NCI-H128 (cell line): ENCODE measurements around the gene ANXA10.
"Not testable (repeated sequence)": the region's sequence is repeated elsewhere in the genome, so short reads cannot be mapped to it uniquely, and the experiment has no call there.

Experiments used
- DNase-seq: peaks from one replicate; lab custom pipeline; 2025; ENCODE audit not compliant: unreplicated experiment; lab: John Stamatoyannopoulos, UW

ANXA10 gene

GRCh38 chr4:168154546-168155277 lies 62.4 kb downstream of the ANXA10 start:
- no peak for DNase-seq

GRCh38 chr4:168162604-168163003 lies 70.3 kb downstream of the ANXA10 start:
- no peak for DNase-seq

GRCh38 chr4:168163106-168163505 lies 70.8 kb downstream of the ANXA10 start:
- no peak for DNase-seq

GRCh38 chr4:168164045-168164444 lies 71.7 kb downstream of the ANXA10 start:
- no peak for DNase-seq

GRCh38 chr4:168164915-168165548 lies 72.7 kb downstream of the ANXA10 start:
- DNase-seq = no peak

- DNase-seq = no peak
These were observed 75.5 kb downstream of the ANXA10 start for GRCh38 chr4:168167714-168168284.

GRCh38 chr4:168174308-168174707 lies 82.0 kb downstream of the ANXA10 start:
- DNase-seq = no peak

- DNase-seq = no peak
These were observed 85.3 kb downstream of the ANXA10 start for GRCh38 chr4:168177546-168178149.

- DNase-seq = no peak
These were observed 91.6 kb downstream of the ANXA10 start for GRCh38 chr4:168183717-168184571.

- no peak for DNase-seq
These were observed 96.4 kb downstream of the ANXA10 start for GRCh38 chr4:168188754-168189153.

- DNase-seq = no peak
These were observed 105.6 kb downstream of the ANXA10 start for GRCh38 chr4:168197926-168198325.

- no peak for DNase-seq
These were observed 107.1 kb downstream of the ANXA10 start for GRCh38 chr4:168199260-168199957.

GRCh38 chr4:168200685-168201084 lies 108.3 kb downstream of the ANXA10 start:
- no peak for DNase-seq

- DNase-seq = no peak
These were observed 111.0 kb downstream of the ANXA10 start for GRCh38 chr4:168203233-168203911.

- DNase-seq = no peak
These were observed 116.7 kb downstream of the ANXA10 start for GRCh38 chr4:168208957-168209614.

GRCh38 chr4:168212656-168213055 lies 120.3 kb downstream of the ANXA10 start:
- DNase-seq = no peak

GRCh38 chr4:168213511-168213910 lies 121.2 kb downstream of the ANXA10 start:
- not testable (repeated sequence) for DNase-seq

- no peak for DNase-seq
These were observed 126.3 kb downstream of the ANXA10 start for GRCh38 chr4:168218645-168219044.

GRCh38 chr4:168220893-168221292 lies 128.6 kb downstream of the ANXA10 start:
- no peak for DNase-seq
